ENCODE results near the gene COPS7A.

The COPS7A gene

GRCh38 chr12:6745741-6746525, 22.1 kb downstream of the COPS7A start:
- TF ChIP-seq ZNF302 (tag by site-specific recombination; IDR thresholded peaks at IDR 0.05; ENCODE audit: low read depth): no peak
- TF ChIP-seq ZNF664 (tag by site-specific recombination; IDR thresholded peaks at IDR 0.05): no peak
- no peak for TF ChIP-seq ZNF211 (tag by site-specific recombination; IDR thresholded peaks at IDR 0.05; ENCODE audit: low read depth)
- TF ChIP-seq ZNF24 (tag by site-specific recombination; IDR thresholded peaks at IDR 0.05): no peak
- TF ChIP-seq ZNF658 (tag by site-specific recombination; IDR thresholded peaks at IDR 0.05): no peak
- no peak for TF ChIP-seq ZNF311 (tag by site-specific recombination; IDR thresholded peaks at IDR 0.05; ENCODE audit: borderline replicate concordance)
- no peak for TF ChIP-seq ZEB2 (tag by site-specific recombination; IDR thresholded peaks at IDR 0.05)
- no peak for TF ChIP-seq ZFP41 (tag by site-specific recombination; IDR thresholded peaks at IDR 0.05; ENCODE audit: borderline replicate concordance)
- TF ChIP-seq ZNF391 (tag by site-specific recombination; IDR thresholded peaks at IDR 0.05; ENCODE audit: borderline replicate concordance, low read depth): no peak
- TF ChIP-seq GLIS1 (tag by site-specific recombination; IDR thresholded peaks at IDR 0.05): no peak
- TF ChIP-seq ZNF10 (tag by site-specific recombination; IDR thresholded peaks at IDR 0.05): no peak
- TF ChIP-seq ZFHX2 (tag by site-specific recombination; conservative IDR thresholded peaks at IDR 0.05): no peak
- TF ChIP-seq ZNF394 (tag by site-specific recombination; IDR thresholded peaks at IDR 0.05; ENCODE audit: borderline replicate concordance): no peak
- no peak for TF ChIP-seq ZNF26 (tag by site-specific recombination; IDR thresholded peaks at IDR 0.05)
- no peak for TF ChIP-seq ZNF785 (tag by site-specific recombination; IDR thresholded peaks at IDR 0.05)
- no peak for TF ChIP-seq ZNF37A (tag by site-specific recombination; IDR thresholded peaks at IDR 0.05)
- H3K9me3 ChIP-seq (ENCODE audit: control insufficient read depth, insufficient read depth, low read depth, low read length): no peaks in the 10 kb centered on the region
- no peak overlapping the region for H3K27ac ChIP-seq (ENCODE audit: extremely low read depth, low read depth, low read length)
- no peak overlapping the region for H3K4me3 ChIP-seq (ENCODE audit: low read depth, low read length)
- no peaks in the 10 kb centered on the region for H3K4me1 ChIP-seq (ENCODE audit: control insufficient read depth, insufficient read depth, low read length)
- peaks cover 31 to 54% of the 10 kb centered on the region in 2 experiments for H3K36me3 ChIP-seq (ENCODE audit: control insufficient read depth in 2 of 2, insufficient read depth in 1 of 2, low read length in 2 of 2)
- ChIA-PET POLR2A (interaction anchor here (0.6 to 1.2 kb wide), 3 partner anchors 22 to 105 kb away, joined by 3 to 4 read pairs (median 3); partner anchors contain the start of genes CDCA3 and COPS7A), CTCF (interaction anchor here (1.1 to 1.2 kb wide), 3 partner anchors 9 to 32 kb away, joined by 3 to 4 read pairs (median 4); no protein-coding TSS in a partner anchor)

- POLR2A ChIA-PET: interaction anchor here (0.7 to 1.0 kb wide), 3 partner anchors 18 to 48 kb away, joined by 3 to 4 read pairs (median 4); partner anchors contain the start of gene COPS7A
- CTCF ChIA-PET: interaction anchor here (1.0 kb wide), 1 partner anchor 184 kb away, joined by 5 read pairs; no protein-coding TSS in a partner anchor
Measured at GRCh38 chr12:6747216-6747615, 23.4 kb downstream of the COPS7A start.

More at GRCh38 chr12:6747216-6747615, 23.4 kb downstream of the COPS7A start:
- no peak overlapping the region for H3K4me3 ChIP-seq (ENCODE audit: low read depth, low read length)
- no peaks in the 10 kb centered on the region for H3K9me3 ChIP-seq (ENCODE audit: control insufficient read depth, insufficient read depth, low read depth, low read length)
- no peak overlapping the region for H3K27ac ChIP-seq (ENCODE audit: extremely low read depth, low read depth, low read length)
- no peak for TF ChIP-seq ZNF18 (tag by site-specific recombination; IDR thresholded peaks at IDR 0.05)
- TF ChIP-seq OSR2 (tag by site-specific recombination; IDR thresholded peaks at IDR 0.05): no peak
- no peak for TF ChIP-seq ZNF792 (tag by site-specific recombination; IDR thresholded peaks at IDR 0.05)
- TF ChIP-seq ZNF157 (tag by site-specific recombination; IDR thresholded peaks at IDR 0.05): no peak
- no peak for TF ChIP-seq BCL11B (tag by site-specific recombination; IDR thresholded peaks at IDR 0.05; ENCODE audit: low read depth)
- H3K4me1 ChIP-seq (ENCODE audit: control insufficient read depth, insufficient read depth, low read length): no peaks in the 10 kb centered on the region
- peaks cover 39 to 66% of the 10 kb centered on the region in 2 experiments for H3K36me3 ChIP-seq (ENCODE audit: control insufficient read depth in 2 of 2, insufficient read depth in 1 of 2, low read length in 2 of 2)
